NCI-H69 (cell line): Measurements from ENCODE around the gene SIGLEC9.

Source experiments
- DNase-seq: peaks from one replicate; lab custom pipeline; 2025; lab: John Stamatoyannopoulos, UW

The SIGLEC9 gene

DNA sequence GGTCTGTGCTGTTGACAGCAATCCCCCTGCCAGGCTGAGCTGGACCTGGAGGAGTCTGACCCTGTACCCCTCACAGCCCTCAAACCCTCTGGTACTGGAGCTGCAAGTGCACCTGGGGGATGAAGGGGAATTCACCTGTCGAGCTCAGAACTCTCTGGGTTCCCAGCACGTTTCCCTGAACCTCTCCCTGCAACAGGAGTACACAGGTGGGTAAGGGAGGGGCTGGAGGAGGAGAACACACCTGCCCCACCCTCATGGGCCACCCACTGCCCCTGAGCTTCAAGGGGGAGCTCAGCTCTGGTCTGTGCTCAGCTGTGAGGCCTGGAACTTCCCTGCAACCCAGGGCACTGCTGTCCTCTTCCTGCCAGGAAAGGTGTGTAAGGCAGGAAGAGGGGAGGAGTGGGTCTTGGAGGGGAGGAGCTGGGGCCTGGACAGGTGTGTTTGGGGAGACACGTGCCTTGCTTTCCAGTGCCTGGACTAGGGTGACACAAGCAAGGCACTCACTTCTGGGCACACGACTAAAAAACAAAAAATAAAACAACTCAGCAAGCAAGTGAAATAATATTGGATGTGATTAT lies 21.3 kb downstream of the SIGLEC9 start:
- no peak for DNase-seq

DNA sequence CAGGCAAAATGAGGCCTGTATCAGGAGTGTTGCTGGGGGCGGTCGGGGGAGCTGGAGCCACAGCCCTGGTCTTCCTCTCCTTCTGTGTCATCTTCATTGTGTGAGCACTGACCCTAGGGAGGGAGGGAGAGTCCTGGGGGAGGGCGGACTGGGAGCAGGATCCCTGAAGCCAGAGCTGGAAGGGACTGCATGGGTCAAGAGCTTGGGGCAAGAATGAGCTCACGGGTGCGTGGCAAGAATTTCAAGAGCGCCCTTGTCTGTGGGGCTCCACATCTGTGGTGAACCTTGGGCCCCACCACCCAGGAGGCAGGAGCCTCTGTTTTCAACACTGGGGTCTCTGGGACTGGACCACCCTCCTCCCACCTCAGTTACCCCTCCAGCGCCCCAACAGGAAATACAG lies 22.0 kb downstream of the SIGLEC9 start:
- DNase-seq = no peak

GRCh38 chr19:51147663-51148062 lies 23.0 kb downstream of the SIGLEC9 start:
- no peak for DNase-seq

DNA sequence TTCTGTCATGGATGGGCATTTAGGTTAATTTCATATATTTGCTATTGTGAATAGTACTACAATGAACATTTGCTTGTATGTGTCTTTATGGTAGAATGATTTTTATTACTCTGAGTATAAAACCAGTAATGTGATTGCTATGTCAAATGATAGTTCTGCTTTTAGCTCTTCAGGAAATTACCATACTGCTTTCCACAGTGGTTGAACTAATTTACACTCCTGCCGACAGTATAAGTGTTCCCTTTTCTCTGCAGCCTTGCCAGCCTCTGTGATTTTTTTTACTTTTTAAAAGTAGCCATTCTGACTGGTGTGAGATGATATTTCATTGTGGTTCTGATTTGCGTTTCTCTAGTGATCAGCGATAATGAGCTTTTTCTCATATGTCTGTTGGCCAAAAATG lies 23.9 kb downstream of the SIGLEC9 start:
- DNase-seq = no peak

- no peak for DNase-seq
These were observed 25.9 kb downstream of the SIGLEC9 start for GRCh38 chr19:51150627-51151026.

GRCh38 chr19:51156710-51157109 lies 32.0 kb downstream of the SIGLEC9 start:
- no peak for DNase-seq

DNA sequence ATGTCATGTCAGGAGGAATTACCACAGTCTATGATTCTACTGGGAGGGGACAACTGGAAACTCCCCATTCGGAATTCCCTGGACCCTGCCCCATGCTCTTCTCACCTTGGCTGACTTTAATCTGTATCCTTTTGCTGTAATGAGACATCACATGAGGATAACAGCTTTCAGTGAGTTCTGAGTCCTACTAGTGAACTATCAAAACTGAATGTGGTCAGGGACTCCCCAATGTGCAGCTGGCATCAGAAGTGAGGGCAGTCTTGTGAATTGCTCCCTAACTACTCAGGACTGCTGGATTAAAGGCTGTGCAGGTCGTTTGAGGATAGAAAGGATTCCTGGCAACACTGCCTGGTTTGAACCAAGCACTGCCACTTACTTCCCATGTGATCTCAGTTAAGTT lies 32.6 kb downstream of the SIGLEC9 start:
- no peak for DNase-seq

GRCh38 chr19:51158474-51159129 lies 33.9 kb downstream of the SIGLEC9 start:
- DNase-seq = peak; percentile 57

- DNase-seq = no peak
These were observed 35.0 kb downstream of the SIGLEC9 start for GRCh38 chr19:51159656-51160055.

GRCh38 chr19:51161266-51161665 lies 36.6 kb downstream of the SIGLEC9 start:
- DNase-seq = no peak

DNA sequence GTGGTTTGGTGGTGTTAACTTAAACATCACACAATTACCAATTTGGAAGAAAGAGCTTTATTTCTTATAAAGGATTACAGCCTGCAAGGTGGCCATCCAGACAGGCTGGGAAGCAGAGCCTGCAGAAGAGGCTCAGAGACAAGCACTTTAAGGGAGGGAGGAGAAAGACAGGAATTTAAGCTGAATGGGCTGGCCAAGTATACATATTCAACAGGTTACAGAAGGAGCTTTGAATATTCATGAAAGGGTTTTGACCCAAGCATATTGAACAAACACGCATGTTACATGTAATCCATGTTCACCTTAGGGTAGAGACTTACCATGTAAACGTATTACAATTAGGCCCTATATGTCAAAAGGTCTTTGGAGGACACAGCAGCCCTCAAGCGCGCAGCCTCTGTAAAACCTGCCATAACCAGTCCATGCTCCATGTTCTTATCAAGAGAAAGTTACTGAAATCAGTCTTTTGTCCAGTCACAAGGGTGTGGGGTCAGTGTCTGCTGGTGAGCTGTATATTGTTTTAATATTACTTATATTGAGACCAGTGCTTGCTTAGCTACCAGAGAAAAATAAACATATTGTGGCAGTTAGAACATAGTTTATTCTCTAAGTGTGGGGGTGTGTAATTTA lies 37.3 kb downstream of the SIGLEC9 start:
- DNase-seq = no peak

GRCh38 chr19:51163257-51163656 lies 38.6 kb downstream of the SIGLEC9 start:
- no peak for DNase-seq

- DNase-seq = no peak
These were observed 39.5 kb downstream of the SIGLEC9 start for GRCh38 chr19:51164215-51164614.

GRCh38 chr19:51166846-51167490 lies 42.3 kb downstream of the SIGLEC9 start:
- DNase-seq = no peak

GRCh38 chr19:51168564-51169282 lies 44.0 kb downstream of the SIGLEC9 start:
- DNase-seq = no peak

DNA sequence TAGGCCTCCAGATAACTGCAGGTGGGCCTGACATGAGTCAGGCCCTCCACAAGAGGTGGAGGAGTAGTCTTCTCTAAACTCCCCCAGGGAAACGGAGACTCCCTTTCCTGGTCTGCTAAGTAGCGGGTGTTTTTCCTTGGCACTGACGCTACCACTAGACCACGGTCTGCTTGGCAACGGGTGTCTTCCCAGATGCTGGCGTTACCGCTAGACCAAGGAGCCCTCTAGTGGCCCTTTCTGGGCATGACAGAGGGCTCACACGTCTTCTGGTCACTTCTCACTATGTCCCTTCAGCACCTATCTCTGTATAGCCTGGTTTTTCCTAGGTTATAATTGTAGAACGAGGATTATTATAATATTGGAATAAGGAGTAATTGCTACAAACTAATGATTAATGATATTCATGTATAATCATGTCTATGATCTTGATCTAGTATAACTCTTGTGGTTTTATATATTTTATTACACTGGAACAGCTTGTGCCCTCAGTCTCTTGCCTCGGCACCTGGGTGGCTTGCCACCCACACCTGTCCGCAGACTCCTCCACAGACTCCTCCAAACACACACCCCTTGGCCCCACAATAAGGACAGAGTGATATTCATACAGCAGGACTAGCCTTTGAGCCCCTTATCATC lies 44.7 kb downstream of the SIGLEC9 start:
- DNase-seq = peak; percentile 65

DNA sequence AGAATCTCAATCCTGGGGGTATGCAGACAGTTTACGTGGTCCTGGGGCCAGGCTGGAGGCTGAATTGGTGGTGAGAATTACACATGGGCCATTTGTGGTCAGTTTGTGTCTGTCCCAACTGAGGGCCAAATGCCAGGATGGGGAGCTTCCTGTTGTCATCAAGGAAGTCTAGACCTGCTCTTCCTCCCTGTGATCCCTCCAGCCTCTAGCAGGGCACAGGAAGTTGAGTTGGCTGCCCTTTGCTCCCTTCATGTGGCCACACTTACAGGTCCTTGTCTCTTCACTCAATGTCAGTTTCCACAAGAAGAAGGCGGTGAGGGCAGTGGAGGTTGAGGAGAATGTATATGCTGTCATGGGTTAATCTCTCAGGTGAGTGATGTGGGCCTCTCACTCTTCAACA lies 47.5 kb downstream of the SIGLEC9 start:
- DNase-seq = no peak

- no peak for DNase-seq
These were observed 49.0 kb downstream of the SIGLEC9 start for GRCh38 chr19:51173681-51174080.

DNA sequence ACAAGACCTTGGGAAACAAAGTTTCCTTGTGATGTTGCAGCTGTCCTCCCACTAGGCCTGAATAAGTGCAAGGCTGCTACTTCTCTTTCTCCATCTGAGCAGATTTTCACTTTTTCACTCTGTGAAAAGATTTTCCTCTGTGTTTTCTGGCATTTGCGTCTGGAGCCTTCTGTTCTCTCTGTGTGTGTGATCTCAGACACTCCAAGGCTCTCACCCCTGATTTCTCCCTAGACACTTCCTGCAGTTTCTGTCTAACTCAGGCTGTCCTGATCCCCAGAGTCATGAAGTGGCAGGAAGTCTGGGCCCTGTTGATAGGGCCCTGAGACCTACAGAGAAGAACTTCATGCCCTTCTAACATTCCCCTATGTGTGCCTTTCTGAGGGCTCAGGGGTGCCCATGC lies 54.5 kb downstream of the SIGLEC9 start:
- no peak for DNase-seq
